ENCODE results near the gene SMARCD1.
"Not testable (repeated sequence)": the region's sequence is repeated elsewhere in the genome, so short reads cannot be mapped to it uniquely, and the experiment has no call there.

SMARCD1 gene

DNA sequence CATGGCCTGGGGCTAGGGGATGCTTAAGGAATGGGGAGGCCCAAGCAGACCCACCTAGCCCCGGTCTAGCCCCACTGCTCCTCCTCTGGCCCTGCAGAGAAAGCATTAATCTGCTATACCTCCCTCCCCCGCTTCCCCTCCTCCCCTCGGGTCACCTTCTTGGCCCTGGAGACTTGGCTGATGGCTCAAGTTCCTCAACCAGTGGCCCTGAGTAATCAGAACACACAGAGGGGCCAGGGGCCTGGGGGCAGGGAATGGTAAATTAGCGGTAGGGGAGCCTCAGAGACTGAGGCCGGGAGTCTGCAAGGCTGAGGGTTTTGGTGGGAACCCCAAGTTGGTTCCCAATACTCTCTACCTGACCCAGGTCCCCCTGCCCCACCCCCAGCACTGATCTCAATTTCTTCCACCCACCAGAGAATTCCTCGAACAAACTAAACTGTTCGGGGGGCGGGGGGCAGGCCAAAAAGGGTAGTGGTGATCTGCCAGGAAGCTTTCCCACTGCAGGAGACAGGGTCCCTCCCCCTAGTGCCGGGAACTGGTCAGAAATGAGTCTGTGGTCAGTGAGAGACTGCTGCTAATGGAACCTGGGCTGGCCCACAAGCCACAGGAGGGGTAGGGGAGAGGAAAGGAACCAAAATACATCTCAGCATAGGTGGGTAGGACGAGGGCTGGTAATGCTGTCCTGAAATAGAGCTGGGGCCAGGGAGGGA, 12.8 kb upstream of the SMARCD1 start:
- no peak for DNase-seq
- intact Hi-C loops (cut with DNase I): no loop called here

DNA sequence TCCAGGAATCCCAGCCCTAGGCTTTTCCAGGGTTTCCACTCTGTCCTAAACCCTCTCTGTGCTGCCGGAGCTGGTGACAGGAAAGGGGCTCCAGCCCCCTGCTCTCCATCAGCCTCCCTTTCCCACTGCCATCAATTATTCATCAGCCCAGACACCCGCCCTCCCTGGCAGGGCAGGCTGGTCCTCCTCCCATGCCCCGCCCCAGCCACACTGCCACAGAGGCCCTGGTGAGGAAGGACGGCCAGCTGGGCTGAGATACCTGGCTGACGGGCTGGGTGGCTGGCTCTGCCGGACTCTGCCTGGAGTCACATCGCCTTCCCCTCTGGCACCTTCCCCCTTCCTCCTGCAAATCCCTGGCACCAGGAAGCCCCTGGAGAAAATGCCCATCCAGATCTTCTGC, 11.9 kb upstream of the SMARCD1 start:
- intact Hi-C loops (cut with DNase I): no loop called here
- DNase-seq: no peak

DNA sequence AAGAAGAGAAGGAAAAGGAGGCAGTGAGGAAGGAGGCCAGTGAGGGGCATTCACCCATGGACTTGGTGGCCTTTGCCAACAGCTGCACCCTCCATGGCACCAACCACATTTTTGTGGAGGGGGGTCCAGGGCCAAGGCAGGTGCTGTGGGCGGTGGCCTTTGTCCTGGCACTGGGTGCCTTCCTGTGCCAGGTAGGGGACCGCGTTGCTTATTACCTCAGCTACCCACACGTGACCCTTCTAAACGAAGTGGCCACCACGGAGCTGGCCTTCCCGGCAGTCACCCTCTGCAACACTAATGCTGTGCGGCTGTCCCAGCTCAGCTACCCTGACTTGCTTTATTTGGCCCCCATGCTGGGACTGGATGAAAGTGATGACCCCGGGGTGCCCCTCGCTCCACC, 11.4 kb upstream of the SMARCD1 start:
- intact Hi-C loops (cut with DNase I): no loop called here
- no peak for DNase-seq

DNA sequence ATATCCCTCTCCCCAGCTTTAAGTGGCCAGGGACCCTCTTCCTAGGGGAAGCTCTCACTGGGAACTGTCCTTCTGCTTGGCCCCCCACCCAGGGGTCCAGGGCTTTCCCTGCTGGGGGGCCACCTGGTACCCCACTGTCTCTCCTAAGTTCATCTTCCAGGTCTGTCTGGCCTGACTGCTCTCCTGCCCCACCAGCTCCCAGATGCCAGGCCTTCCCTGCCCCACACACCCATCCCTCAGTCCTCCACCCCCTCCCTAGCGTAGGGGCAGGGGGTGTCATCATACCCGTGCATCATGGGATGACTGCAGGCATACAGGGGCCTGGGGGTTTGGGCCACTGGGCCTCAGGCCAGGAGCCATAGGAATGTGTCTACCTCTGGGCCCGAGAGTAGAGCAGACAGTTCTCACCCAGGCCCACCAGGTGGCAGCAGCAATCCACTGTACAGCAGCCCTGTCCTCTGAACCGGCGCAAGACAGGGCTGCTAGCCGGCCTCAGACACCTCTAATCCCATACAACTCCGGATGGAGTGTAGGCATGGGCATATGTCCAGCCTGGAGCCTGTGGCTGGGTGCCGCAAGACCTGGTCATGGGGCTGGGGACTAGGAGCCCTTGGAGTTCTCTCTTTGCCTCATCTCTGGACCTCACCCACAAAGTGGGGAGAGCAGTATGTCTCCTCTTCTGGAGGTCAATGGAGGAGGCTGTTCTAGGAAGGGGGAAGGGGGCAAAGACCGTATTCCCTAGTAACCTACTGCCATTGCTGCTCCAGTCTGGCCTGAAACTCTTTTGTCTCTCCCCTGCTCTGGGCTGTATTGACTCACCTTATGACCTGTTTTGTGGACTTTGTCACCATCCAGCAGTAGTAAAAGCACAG, 10.0 kb upstream of the SMARCD1 start:
- peak; percentile 74 to 94 (median 87) for DNase-seq
- intact Hi-C loops (cut with DNase I): loop anchor here (5.0 kb wide), 1 partner anchor 102 kb away; no protein-coding TSS in a partner anchor

DNA sequence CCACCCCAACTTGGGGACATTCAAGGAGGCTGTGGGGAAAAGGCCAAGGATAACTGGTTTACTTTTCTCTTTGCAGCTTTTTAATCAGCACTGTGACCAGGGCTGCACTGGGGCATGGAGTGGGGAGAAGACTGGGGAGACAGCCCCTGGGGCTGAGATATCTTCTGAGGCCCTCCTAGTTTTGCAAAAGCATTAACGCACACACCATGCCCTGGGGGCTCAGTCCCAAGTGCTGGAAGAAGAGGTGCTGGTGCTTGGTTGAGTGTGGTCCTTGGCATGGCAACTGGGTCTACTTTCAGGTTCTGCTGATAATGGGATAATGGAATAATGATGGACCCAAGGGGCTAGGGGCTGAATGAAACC, 9.4 kb upstream of the SMARCD1 start:
- DNase-seq: no peak
- intact Hi-C loops (cut with DNase I): loop anchor here (5.0 kb wide), 1 partner anchor 102 kb away; no protein-coding TSS in a partner anchor

DNA sequence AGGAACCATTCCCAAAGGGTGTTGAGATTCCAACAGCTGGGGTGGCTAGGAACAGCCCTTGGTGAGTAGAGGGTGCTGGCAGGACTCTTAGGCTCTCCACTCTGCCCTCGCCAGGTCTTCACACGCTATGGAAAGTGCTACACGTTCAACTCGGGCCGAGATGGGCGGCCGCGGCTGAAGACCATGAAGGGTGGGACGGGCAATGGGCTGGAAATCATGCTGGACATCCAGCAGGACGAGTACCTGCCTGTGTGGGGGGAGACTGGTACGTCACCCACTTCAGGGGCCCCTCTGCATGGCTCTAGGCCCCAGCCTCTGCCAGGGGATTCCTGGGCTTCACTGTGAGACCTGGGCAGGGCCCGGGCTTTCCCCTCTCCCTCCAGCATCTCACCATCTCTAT, 8.0 kb upstream of the SMARCD1 start:
- no peak for DNase-seq
- intact Hi-C loops (cut with DNase I): loop anchor here (5.0 kb wide), 1 partner anchor 100 kb away; no protein-coding TSS in a partner anchor

DNA sequence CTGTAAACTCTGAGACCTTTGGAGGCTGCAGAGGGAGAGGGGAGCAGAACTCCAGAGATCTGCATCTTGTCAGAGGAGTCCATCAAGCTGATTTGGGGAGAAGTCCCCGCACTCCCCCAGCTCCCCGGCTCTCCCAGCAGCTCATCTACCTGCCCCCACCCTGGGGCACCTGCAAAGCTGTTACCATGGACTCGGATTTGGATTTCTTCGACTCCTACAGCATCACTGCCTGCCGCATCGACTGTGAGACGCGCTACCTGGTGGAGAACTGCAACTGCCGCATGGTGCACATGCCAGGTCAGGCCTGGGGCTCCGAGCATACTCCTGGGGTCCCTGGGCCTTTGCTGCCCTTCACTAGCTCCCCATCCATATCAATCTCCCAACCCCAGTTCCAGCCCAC, 6.9 kb upstream of the SMARCD1 start:
- peak in 27 of 42 donors; percentile 38 to 82 (median 57) for DNase-seq
- intact Hi-C loops (cut with DNase I): loop anchor here (5.0 kb wide), 1 partner anchor 99 kb away; no protein-coding TSS in a partner anchor

DNA sequence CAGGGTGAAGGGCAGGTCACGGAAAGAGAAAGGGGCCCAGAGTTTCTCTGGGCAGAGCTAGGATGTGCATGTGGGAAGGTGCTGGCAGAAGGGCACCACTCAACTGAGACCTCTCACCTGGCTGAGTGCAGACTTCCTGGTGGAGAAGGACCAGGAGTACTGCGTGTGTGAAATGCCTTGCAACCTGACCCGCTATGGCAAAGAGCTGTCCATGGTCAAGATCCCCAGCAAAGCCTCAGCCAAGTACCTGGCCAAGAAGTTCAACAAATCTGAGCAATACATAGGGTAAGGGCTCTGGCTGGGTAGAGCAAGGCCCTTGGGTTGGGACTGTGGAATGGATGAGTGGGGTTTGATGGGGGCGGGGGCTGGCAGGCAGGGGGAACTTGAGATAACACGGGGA, 5.4 kb upstream of the SMARCD1 start:
- intact Hi-C loops (cut with DNase I): loop anchor here (5.0 kb wide), 1 partner anchor 98 kb away; no protein-coding TSS in a partner anchor
- DNase-seq: no peak

DNA sequence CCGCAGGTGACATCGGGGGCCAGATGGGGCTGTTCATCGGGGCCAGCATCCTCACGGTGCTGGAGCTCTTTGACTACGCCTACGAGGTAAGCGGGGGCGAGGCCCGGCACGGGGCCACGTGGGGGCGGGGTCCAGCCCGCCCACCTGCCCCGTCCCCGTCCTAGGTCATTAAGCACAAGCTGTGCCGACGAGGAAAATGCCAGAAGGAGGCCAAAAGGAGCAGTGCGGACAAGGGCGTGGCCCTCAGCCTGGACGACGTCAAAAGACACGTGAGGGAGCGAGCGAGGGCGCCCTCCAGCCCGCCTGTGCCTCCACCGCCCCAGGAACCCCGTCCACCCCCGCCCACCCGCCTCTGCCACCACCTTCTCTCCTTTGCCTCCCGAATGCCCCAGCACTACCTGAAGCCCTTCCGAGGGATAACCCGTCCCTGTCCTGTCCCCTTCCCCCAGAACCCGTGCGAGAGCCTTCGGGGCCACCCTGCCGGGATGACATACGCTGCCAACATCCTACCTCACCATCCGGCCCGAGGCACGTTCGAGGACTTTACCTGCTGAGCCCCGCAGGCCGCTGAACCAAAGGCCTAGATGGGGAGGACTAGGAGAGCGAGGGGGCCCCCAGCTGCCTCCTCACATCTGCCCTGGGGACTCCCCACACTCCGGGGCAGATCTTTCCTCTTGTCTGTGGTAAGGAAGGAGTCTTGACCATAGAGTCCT, 3.9 kb upstream of the SMARCD1 start:
- intact Hi-C loops (cut with DNase I): no loop called here
- no peak for DNase-seq

DNA sequence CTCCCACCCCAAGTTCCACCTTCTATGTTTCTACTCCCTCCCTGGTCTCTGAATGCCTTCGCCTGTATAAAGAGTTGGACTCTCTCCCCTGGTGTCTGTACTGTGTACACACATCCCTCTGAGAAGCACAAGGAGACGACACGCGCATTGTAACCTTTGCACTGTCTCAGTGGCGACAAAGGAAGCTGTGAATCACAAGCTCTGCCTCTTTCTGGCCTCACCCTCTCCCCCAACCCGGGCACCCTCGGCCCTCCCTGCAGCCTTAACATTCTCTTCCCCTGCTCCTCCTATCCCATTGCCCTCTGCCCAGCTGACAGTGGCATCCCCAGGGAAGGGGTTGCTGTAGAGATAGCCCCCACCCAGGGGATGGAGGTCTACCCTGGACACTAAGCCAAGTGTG, 2.5 kb upstream of the SMARCD1 start:
- intact Hi-C loops (cut with DNase I): no loop called here
- no peak for DNase-seq

DNA sequence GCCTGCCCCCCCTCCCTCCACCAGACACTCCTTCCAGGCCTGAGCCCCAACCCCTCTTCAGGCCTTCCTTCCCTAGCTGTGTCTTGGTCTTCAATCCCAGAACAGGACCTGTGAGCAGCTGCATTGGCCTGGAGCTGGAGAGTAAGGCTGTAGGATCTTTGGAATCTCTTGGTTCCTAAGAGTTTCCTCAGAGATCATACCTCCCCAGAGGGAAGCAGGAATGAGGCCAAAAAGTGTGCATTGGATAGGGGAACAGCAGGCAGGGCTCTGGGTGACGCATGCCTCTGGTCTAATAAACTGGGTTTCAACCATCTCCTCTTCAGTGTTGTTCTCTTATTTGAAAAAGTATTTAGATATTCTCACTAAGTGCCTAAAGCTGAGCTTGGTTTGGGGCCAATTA, 1.8 kb upstream of the SMARCD1 start:
- intact Hi-C loops (cut with DNase I): no loop called here
- no peak for DNase-seq

DNA sequence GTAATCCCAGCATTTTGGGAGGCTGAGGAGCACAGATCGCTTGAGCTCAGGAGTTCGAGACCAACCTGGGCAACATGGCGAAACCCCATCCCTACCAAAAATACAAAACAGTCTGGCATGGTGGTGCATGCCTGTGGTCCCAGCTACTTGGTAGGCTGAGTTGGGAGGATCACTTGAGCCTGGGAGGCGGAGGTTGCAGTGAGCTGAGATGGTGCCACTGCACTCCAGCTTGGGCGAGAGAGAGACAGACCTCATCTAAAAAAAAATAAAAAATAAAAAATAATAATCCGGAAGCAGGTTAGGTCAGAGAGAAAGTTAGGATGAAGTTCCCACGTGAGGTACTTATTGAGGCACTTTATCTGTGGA, 750 bp upstream of the SMARCD1 start:
- intact Hi-C loops (cut with DNase I); DNase-seq: not testable (repeated sequence)

DNA sequence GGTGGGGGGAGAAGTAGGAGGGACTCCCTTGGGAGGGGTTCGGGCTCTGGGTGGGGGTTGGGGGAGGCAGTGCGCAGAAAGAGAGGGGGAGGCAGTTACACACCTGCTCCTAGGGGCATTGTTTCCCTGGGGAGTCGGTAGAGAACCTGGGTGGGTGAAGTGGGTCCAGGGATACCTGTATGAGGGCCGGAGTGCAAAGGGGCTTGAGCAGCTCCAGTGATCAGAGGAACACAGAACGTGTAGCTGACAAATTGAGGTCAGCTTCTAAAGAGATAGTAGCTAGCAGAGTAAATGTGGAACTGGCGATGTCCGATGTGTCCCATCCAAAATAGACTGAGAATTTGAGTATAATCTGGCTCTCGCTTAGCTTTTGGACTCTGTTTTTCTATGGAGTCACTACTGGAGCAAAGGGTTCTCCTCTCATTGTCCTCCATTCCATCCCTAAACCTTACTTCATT, 502 bp downstream of the SMARCD1 start:
- intact Hi-C loops (cut with DNase I): no loop called here
- DNase-seq: peak in 8 of 42 donors; percentile 56 to 84 (median 74)

DNA sequence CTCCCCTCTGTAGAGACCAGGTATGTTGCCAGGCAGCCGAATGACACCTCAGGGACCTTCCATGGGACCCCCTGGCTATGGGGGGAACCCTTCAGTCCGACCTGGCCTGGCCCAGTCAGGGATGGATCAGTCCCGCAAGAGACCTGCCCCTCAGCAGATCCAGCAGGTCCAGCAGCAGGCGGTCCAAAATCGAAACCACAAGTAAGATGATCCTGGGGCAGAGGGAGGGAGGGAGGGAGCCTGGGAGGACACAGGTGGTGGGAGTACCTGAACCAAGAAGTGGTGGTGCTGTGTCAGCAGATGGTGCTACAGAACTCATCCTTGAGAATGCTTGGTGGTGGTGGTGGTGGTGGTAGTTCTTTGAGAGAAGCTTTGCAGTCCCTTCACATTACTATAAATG, 1.0 kb downstream of the SMARCD1 start:
- DNase-seq: peak in 2 of 42 donors; percentile 54 to 67
- intact Hi-C loops (cut with DNase I): no loop called here

DNA sequence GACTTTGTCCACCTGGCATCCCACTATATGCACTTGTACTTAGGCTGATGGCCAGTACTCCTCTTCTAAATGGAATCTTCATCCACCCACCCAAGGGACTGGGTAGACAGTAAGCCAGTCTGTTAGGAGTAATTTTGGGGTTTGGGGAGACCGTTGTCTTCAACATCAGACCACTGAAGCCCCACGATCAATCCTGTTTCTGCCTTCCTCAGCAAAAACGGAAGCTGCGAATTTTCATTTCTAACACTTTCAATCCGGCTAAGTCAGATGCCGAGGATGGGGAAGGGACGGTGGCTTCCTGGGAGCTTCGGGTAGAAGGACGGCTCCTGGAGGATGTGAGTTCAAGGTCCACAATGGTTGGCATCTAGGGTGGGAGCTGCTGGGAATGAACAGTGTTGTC, 2.0 kb downstream of the SMARCD1 start:
- intact Hi-C loops (cut with DNase I): no loop called here
- DNase-seq: no peak

DNA sequence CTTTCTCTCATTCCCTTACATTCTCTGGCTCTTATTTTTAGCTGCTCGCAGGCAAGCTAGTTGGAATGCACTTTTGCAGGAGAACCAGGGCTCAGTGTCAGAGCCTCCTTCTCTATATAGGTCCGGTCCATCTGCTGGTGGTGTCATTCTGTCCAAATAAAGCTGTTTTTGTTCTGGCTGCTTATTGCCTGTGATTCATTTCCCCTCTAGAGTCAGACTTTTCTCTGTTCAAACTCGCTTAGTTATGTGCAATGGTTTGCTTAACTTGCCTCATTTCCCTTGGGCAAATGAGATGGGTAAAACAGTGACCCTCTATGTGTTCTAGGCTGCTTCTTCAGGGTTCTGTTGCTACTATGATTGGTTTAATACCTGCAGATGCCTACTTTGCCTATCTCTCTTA, 2.9 kb downstream of the SMARCD1 start:
- no peak for DNase-seq
- intact Hi-C loops (cut with DNase I): no loop called here

DNA sequence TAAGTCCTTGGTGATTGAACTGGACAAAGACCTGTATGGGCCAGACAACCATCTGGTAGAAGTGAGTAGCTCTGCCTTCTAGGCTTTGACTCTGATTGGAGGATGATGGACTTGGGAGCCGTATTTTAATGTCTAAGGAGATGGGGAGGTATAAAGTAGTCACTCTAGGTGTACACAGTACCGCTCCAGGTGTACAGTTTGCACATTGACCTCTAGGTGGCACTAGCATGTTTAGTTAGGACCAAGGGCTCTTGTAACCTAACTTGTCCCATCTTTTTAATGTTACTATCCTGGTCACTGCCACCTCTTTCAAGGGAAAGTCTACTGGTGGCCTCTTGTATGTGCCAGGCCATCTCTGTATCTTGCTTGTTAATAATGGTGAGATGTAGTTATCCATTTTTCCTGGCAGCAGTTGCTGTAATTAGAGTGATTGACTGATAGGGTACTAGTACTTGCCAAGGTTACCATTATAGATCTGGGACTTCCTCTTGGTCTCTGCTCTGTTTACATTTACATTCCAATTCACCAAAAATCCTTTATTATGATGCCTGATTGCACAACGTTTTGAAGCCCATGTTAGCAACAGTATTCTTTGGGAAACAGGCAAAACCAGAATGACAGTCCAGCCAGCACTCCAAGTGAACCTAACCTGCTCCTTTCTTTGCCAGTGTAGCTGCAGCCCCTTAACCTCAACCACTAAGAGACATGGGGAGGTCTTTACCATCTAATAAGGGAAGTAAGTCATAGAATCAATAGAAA, 3.6 kb downstream of the SMARCD1 start:
- intact Hi-C loops (cut with DNase I): no loop called here
- DNase-seq: peak in 33 of 42 donors; percentile 34 to 85 (median 64)

DNA sequence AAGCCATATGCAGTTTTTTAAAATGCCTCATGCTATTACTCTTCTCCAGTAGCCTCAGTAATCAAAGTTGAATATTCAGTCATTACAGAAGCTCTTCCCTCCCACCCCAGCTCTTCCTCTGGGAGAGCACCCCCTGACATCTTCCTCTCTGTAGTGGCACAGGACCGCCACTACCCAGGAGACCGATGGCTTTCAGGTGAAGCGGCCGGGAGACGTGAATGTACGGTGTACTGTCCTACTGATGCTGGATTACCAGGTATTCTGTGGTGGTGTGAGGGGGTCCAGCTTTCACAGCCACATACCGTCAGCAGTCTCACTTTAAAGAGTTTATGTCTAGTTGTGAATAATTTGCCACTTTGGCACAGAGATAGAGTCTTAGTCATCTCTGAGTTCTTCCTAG, 4.6 kb downstream of the SMARCD1 start:
- no peak for DNase-seq
- intact Hi-C loops (cut with DNase I): no loop called here

DNA sequence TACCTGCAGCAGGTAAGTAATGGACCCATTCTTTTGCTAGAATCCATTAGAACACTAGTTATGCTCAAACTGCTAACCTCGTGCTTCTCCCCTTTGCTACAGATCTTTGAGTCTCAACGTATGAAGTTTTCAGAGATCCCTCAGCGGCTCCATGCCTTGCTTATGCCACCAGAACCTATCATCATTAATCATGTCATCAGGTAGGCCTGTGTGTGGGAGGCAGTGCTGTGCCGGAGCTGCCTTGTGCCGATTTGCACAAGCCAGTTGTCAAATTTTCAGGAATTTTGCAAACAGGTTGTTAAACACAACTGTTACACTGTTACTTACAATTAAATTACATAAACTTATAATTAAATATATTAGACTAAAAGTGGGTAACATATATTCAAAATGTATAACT, 5.2 kb downstream of the SMARCD1 start:
- peak in 22 of 42 donors; percentile 27 to 82 (median 58) for DNase-seq
- intact Hi-C loops (cut with DNase I): no loop called here

Data from head of caudate nucleus (tissue), 42 donors.